ENCODE measurements around the gene RYR1. TPM values are rescaled to one million over a fixed set of nuclear protein-coding genes. Genes with fewer than 3 reads are reported as not detected.

Gene RYR1
- total and polyA plus RNA-seq, 2 of the 8 experiments (the other 6 are each of a cell fraction or from before 2014, with no cell fraction given), result 5.8 to 11.8 TPM

DNA sequence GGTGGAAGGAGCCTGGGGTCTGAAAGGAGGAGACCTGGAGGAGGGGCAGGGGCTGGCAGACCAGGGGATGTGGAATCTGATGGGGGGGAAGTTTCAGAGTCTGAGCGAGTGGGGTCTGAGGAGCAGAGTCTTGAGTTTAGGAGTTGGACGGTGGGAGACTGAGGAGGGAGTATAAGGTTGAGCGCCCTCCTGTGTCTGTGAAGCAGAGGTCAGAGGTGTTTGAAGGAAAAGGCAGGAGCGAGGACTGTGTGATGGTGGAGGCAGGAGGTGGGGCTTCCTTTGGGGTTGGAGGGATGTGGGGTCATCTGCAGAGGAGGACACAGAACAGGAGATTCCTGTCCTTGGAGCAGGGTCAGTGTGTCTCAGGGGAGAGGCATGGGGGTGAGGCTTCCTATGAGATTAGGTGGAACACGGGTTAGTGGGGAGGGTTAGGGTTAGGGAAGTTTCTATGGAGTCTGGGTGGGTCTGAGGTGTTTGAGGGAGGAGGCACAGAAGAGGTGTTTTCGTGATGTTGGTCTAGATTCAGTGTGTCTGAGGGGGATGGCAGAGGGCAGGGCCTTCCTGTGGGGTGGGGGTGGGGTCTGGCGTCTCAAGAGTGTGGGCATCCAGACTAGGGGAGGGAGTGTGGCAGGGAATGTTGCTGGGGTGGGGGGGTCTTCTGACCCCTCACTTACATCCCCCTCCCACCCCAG is 8.3 kb downstream of the RYR1 start:
- Histone ChIP-seq H2BK120ac (replicated peaks; ENCODE audit: low read depth, low read length) (no peak overlapping the region), H3K79me2 (ENCODE audit: control insufficient read depth in 1 of 2, insufficient read depth in 2 of 2, low read length in 2 of 2) (peaks cover 0 to under 1% of the 10 kb centered on the region in 2 experiments; a peak in 1 of 4 replicates), H2BK5ac (ENCODE audit: low read depth, low read length) (no peak overlapping the region), H2AFZ (ENCODE audit: low read length) (no peak overlapping the region), H4K91ac (replicated peaks; ENCODE audit: insufficient read length, low read length) (no peak overlapping the region), H3K79me1 (ENCODE audit: low read depth, low read length) (no peaks in the 10 kb centered on the region), H3K9me3 (ENCODE audit: insufficient read depth in 2 of 2, low read depth in 1 of 2, low read length in 1 of 2) (no peaks in the 10 kb centered on the region), H3K9ac (replicated peaks in 1 of 4; ENCODE audit: extremely low read depth in 1 of 4, low read depth in 3 of 4, low read length in 3 of 4) (no peak overlapping the region), H4K20me1 (replicated peaks in 1 of 2; ENCODE audit: control insufficient read depth in 1 of 2, insufficient read depth in 2 of 2, low read length in 2 of 2) (peaks cover 0 to 2% of the 10 kb centered on the region in 2 experiments), H2BK12ac (ENCODE audit: low read depth, low read length) (no peak overlapping the region), H3K4me1 (replicated peaks in 1 of 4; ENCODE audit: control insufficient read depth in 3 of 4, insufficient read depth in 4 of 4, low read length in 3 of 4) (peaks cover 0 to 5% (median 3%) of the 10 kb centered on the region in 4 experiments; a peak in 5 of 7 replicates), H2AK5ac (ENCODE audit: low read depth, low read length) (no peak overlapping the region), H3K56ac (replicated peaks; ENCODE audit: insufficient read length, low read depth, low read length) (no peak overlapping the region), H3K4me3 (ENCODE audit: extremely low read depth in 1 of 4, insufficient read depth in 2 of 4, low read depth in 3 of 4, low read length in 4 of 4) (no peak overlapping the region), H3K18ac (ENCODE audit: extremely low read depth, low read length) (peak overlapping the region; percentile 60), H4K5ac (ENCODE audit: insufficient read length, low read depth, low read length) (no peak overlapping the region), H3K14ac (ENCODE audit: insufficient read length) (no peak overlapping the region), H3K27ac (ENCODE audit: low read depth, low read length) (no peak overlapping the region), H2BK20ac (ENCODE audit: low read length) (no peak overlapping the region), H2BK15ac (ENCODE audit: low read length) (no peak overlapping the region), H3K36me3 (ENCODE audit: control insufficient read depth in 2 of 4, insufficient read depth in 4 of 4, low read length in 3 of 4) (peaks cover 0 to 7% (median 5%) of the 10 kb centered on the region in 4 experiments; a peak in 5 of 8 replicates), H3K23me2 (ENCODE audit: low read depth, low read length) (no peaks in the 10 kb centered on the region), H3K23ac (ENCODE audit: insufficient read length) (no peak overlapping the region), H3K4ac (replicated peaks; ENCODE audit: insufficient read length, low read depth, low read length) (no peak overlapping the region), H3K27me3 (replicated peaks in 1 of 4; ENCODE audit: control insufficient read depth in 3 of 4, extremely low read depth in 1 of 4, insufficient read depth in 3 of 4, low read length in 3 of 4) (no peaks in the 10 kb centered on the region), H4K8ac (ENCODE audit: extremely low read depth, insufficient read depth, low read length) (peak overlapping the region; percentile 62), H3K4me2 (ENCODE audit: insufficient read depth in 1 of 2, low read depth in 2 of 2, low read length in 2 of 2) (no peak overlapping the region)
- FAIRE-seq, result peak; percentile 62
- peak in 1 of 2 experiments; percentile 63 for DNase-seq (ENCODE audit: low read depth in 1 of 2, low spot score in 2 of 2)
- WGBS, 2 experiments (ENCODE audit: extremely low coverage in 1 of 2, insufficient coverage in 1 of 2, insufficient read length in 1 of 2, insufficient replicate concordance in 2 of 2, low coverage in 1 of 2, low lambda C conversion rate in 2 of 2, missing lambda C conversion rate in 1 of 2), result 42% methylated on average over 5 of the region's 7 CpGs; no CpG with 5 or more reads in 1 of the 2 experiments
- POLR2A ChIA-PET (ENCODE audit: partially characterized antibody), result interaction anchor here (2.6 kb wide), 1 partner anchor 16 kb away, joined by 9 read pairs; the partner anchor contains the start of gene RASGRP4
- TF ChIP-seq SP4 (IDR thresholded peaks at IDR 0.05; ENCODE audit: low read length) (no peak), RAD21 (IDR thresholded peaks at IDR 0.05 in 1 of 2, conservative IDR thresholded peaks at IDR 0.05 in 1 of 2; ENCODE audit: low read depth in 2 of 2, low read length in 2 of 2) (peak; percentile 63 to 73), JUND (IDR thresholded peaks at IDR 0.05; ENCODE audit: low read length) (no peak), SIN3A (conservative IDR thresholded peaks at IDR 0.05 in 1 of 2, IDR thresholded peaks at IDR 0.05 in 1 of 2; ENCODE audit: low read depth in 1 of 2, low read length in 2 of 2) (peak in 1 of 2 experiments; percentile 56; a peak in 1 of 4 replicates), POU5F1 (IDR thresholded peaks at IDR 0.05; ENCODE audit: low read depth, low read length) (no peak)
- TF ChIP-seq, protein P1, sequence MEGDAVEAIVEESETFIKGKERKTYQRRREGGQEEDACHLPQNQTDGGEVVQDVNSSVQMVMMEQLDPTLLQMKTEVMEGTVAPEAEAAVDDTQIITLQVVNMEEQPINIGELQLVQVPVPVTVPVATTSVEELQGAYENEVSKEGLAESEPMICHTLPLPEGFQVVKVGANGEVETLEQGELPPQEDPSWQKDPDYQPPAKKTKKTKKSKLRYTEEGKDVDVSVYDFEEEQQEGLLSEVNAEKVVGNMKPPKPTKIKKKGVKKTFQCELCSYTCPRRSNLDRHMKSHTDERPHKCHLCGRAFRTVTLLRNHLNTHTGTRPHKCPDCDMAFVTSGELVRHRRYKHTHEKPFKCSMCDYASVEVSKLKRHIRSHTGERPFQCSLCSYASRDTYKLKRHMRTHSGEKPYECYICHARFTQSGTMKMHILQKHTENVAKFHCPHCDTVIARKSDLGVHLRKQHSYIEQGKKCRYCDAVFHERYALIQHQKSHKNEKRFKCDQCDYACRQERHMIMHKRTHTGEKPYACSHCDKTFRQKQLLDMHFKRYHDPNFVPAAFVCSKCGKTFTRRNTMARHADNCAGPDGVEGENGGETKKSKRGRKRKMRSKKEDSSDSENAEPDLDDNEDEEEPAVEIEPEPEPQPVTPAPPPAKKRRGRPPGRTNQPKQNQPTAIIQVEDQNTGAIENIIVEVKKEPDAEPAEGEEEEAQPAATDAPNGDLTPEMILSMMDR (IDR thresholded peaks at IDR 0.05; ENCODE audit: control extremely low read depth in 1 of 3, insufficient read depth in 1 of 3, low read depth in 1 of 3, low read length in 3 of 3), result peak; percentile 67 to 79 (median 73)
- CTCF ChIA-PET (ENCODE audit: partially characterized antibody), result interaction anchor here (0.7 to 2.9 kb wide), 5 partner anchors 33 to 228 kb away, joined by 3 to 35 read pairs (median 4); partner anchors contain the start of gene FAM98C
